CD4-positive, alpha-beta memory T cell (primary cell): Measurements from ENCODE around the gene SF3A1. TPM values are rescaled to one million over a fixed set of nuclear protein-coding genes. Genes with fewer than 3 reads are reported as not detected.

ENCODE experiments used
- CTCF ChIA-PET: fragments of 350-600 bp; sonication (Branson Sonifier 250); formaldehyde crosslinking; loops from one replicate; lab custom pipeline; 2021; ENCODE audit warnings: inconsistent platforms; ENCODE audit not compliant: partially characterized antibody; lab: Charles Lee
- POLR2A ChIA-PET: fragments of 350-600 bp; sonication (Branson Sonifier 250); formaldehyde crosslinking; loops from one replicate; lab custom pipeline; 2021; ENCODE audit not compliant: partially characterized antibody; lab: Charles Lee
- DNase-seq, 5 donors: peaks; one replicate each; pipeline versions ENCODE4 v3.0.0 to v3.0.0-alpha.2; 2020 to 2022; ENCODE audit warnings: mixed read lengths in 1 of 5
- H3K27ac ChIP-seq: one replicate; pipeline ENCODE4 v1.7.0; 2013; ENCODE audit warnings: low read depth, low read length
- H3K27me3 ChIP-seq: 2 replicates; pipeline ENCODE4 v1.7.0; 2013; ENCODE audit warnings: mild to moderate bottlenecking, low read length, moderate library complexity; ENCODE audit not compliant: insufficient read depth
- H3K36me3 ChIP-seq: 2 replicates; pipeline ENCODE4 v1.7.0; 2013; ENCODE audit warnings: mild to moderate bottlenecking, low read length, moderate library complexity; ENCODE audit not compliant: insufficient read depth
- H3K4me1 ChIP-seq: 2 replicates; pipeline ENCODE4 v1.7.0; 2013; ENCODE audit warnings: mild to moderate bottlenecking, low read length, moderate library complexity; ENCODE audit not compliant: insufficient read depth
- H3K4me3 ChIP-seq, 2 donors: one replicate each; pipeline ENCODE4 v1.7.0; 2013; ENCODE audit warnings: low read length in 2 of 2, mild to moderate bottlenecking in 1 of 2
- H3K9me3 ChIP-seq, 2 donors: one replicate each; pipeline ENCODE4 v1.7.0; 2013; ENCODE audit warnings: low read length in 2 of 2, control low read depth in 1 of 2; ENCODE audit not compliant: control insufficient read depth in 1 of 2
- H3K27ac Mint-ChIP-seq, 7 donors: one replicate each; pipeline ENCODE4 v1.8.0; 2020 to 2021; ENCODE audit warnings: mixed read lengths in 7 of 7, mild to moderate bottlenecking in 6 of 7, inconsistent platforms in 3 of 7, moderate library complexity in 3 of 7
- H3K27me3 Mint-ChIP-seq, 2 donors: one replicate each; pipeline ENCODE4 v1.8.0; 2020 to 2021; ENCODE audit warnings: mixed read lengths in 2 of 2
- H3K36me3 Mint-ChIP-seq, 2 donors: one replicate each; pipeline ENCODE4 v1.8.0; 2020 to 2021; ENCODE audit warnings: mixed read lengths in 2 of 2, inconsistent platforms in 1 of 2, mild to moderate bottlenecking in 1 of 2
- H3K4me1 Mint-ChIP-seq, 4 donors: one replicate each; pipeline ENCODE4 v1.8.0; 2020 to 2021; ENCODE audit warnings: mixed read lengths in 4 of 4, mild to moderate bottlenecking in 1 of 4
- H3K4me3 Mint-ChIP-seq, 8 donors: one replicate each; pipeline ENCODE4 v1.8.0; 2020 to 2021; ENCODE audit warnings: mixed read lengths in 8 of 8, mild to moderate bottlenecking in 7 of 8, moderate library complexity in 6 of 8, inconsistent platforms in 3 of 8
- H3K9me3 Mint-ChIP-seq, 8 donors: one replicate each; pipeline ENCODE4 v1.8.0; 2020 to 2021; ENCODE audit warnings: mixed read lengths in 8 of 8, mild to moderate bottlenecking in 5 of 8, inconsistent platforms in 3 of 8, moderate library complexity in 1 of 8
- intact Hi-C: fragments of 100-400 bp; cut with micrococcal nuclease; formaldehyde crosslinking; loops from one replicate; pipeline ENCODE4 v1.15.1; 2023
- polyA plus RNA-seq, 2 donors: library from polyadenylated mRNA; unstranded; fragments of 300-500 nt; fragmentation: Illumina TruSeq; gene quantifications; one replicate each; pipeline ENCODE4 v1.2.3, GENCODE V29; 2021
- total RNA-seq, 2 experiments: library from RNA; stranded (reverse); gene quantifications; one replicate each; pipeline ENCODE4 v1.2.3, GENCODE V29; 2021

Gene SF3A1
- total and polyA plus RNA-seq, 4 experiments from 2014 or later = 44.0 to 301 (median 217) TPM

DNA sequence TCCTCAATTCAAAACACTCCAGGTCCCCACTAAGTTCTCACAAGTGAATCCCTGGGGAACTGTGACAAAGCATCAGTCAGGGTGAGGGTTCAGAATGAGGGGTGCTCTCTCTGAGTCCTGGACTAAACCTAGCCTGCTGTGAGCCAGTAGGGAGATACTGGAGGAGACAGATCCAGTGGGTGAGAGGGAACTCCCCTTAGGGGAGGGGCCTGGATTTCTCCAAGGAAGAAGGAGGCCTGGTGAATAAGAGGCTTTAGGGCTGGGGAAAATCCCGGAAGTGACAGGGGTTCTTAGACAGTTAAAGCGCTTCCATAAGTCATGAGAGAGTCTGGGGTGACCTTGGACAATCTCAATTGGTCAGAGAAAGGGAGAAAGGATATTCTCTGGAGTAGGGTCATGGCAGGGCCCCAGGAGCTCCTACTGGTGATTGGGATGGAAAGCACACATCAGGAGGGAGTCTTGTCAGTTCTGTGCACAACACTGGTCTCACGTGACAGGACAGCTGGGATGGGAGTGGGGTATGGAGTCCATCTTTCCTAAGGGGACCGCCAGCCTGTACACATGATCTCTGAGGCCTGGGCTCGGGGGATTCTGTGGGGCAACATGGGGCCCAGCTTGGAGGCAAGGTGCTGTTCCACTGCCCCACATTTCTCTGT is 31.5 kb downstream of the SF3A1 start:
- CTCF ChIA-PET = interaction anchor here (1.1 to 11.2 kb wide), 7 partner anchors 10 to 99 kb away, joined by 3 to 115 read pairs (median 4); partner anchors contain the start of gene CASTOR1
- peaks cover 66% of the 10 kb centered on the region for H3K4me1 ChIP-seq
- Mint-ChIP-seq H3K27me3 (no peaks in the 10 kb centered on the region), H3K4me1 (peaks cover 49 to 70% (median 58%) of the 10 kb centered on the region in 4 donors), H3K36me3 (peaks cover 18 to 44% of the 10 kb centered on the region in 2 donors), H3K4me3 (peak overlapping the region; percentile 90 to 95 (median 93)), H3K27ac (peak overlapping the region; percentile 81 to 95 (median 89)), H3K9me3 (no peaks in the 10 kb centered on the region)
- peaks cover 8% of the 10 kb centered on the region for H3K36me3 ChIP-seq
- H3K4me3 ChIP-seq = peak overlapping the region; percentile 76 to 78
- H3K27ac ChIP-seq = peak overlapping the region; percentile 59
- DNase-seq = no peak
- POLR2A ChIA-PET = interaction anchor here (0.6 to 20.3 kb wide), 9 partner anchors 11 to 207 kb away, joined by 3 to 562 read pairs (median 22); partner anchors contain the start of genes CASTOR1, CCDC157 and SF3A1
- H3K27me3 ChIP-seq = no peaks in the 10 kb centered on the region
- H3K9me3 ChIP-seq = no peaks in the 10 kb centered on the region
- intact Hi-C loops = no loop called here

DNA sequence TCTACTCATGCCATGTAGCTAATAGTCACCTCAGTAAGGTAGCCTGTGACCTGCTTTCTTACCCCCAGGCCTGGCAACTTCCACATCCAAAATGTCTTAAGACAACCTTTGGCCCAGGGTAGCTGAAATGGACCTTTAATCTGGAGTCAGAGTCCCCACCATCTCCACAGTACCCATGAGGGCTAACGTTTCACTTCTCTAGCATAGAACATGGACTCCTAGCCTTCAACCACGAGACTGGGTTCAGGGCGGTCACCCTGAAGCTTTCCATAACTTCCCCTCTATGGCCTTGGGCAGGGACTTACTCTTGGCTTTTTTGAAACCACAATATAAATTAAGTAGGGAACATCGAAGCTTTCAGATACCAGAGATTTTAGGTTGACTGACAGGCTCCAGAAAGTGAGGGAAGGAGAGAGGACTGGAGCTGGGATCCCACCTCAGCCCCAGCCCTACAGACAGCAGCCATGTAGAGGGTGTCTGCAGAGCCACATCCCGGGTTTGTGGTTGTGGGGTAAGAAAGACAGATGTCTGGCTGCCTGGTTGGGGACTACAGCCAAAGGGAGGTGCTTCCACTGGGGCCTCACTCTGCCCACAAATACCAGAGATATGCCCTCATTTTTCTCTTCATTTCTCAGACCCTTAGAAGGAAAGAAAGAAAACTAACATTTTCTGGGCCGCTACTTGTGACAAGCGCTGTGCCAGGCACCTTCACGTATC is 32.5 kb downstream of the SF3A1 start:
- Histone ChIP-seq H3K27ac (peak overlapping the region; percentile 59), H3K4me1 (peaks cover 76% of the 10 kb centered on the region), H3K36me3 (peaks cover 17% of the 10 kb centered on the region), H3K9me3 (no peaks in the 10 kb centered on the region), H3K4me3 (peak overlapping the region in 1 of 2 donors; percentile 76), H3K27me3 (no peaks in the 10 kb centered on the region)
- DNase-seq = peak; percentile 42 to 68 (median 50)
- CTCF ChIA-PET = interaction anchor here (0.9 to 11.2 kb wide), 9 partner anchors 9 to 216 kb away, joined by 3 to 115 read pairs (median 4); partner anchors contain the start of gene CASTOR1
- Mint-ChIP-seq H3K4me1 (peaks cover 57 to 80% (median 68%) of the 10 kb centered on the region in 4 donors), H3K36me3 (peaks cover 25 to 50% of the 10 kb centered on the region in 2 donors), H3K27ac (peak overlapping the region; percentile 51 to 95 (median 89)), H3K4me3 (peak overlapping the region; percentile 90 to 95 (median 93)), H3K9me3 (no peaks in the 10 kb centered on the region), H3K27me3 (no peaks in the 10 kb centered on the region)
- intact Hi-C loops = loop anchor here (1.0 kb wide), 1 partner anchor 8 kb away; no protein-coding TSS in a partner anchor
- POLR2A ChIA-PET = interaction anchor here (0.8 to 20.3 kb wide), 9 partner anchors 8 to 100 kb away, joined by 3 to 562 read pairs (median 8); partner anchors contain the start of genes CASTOR1, CCDC157, RNF215 and SF3A1

DNA sequence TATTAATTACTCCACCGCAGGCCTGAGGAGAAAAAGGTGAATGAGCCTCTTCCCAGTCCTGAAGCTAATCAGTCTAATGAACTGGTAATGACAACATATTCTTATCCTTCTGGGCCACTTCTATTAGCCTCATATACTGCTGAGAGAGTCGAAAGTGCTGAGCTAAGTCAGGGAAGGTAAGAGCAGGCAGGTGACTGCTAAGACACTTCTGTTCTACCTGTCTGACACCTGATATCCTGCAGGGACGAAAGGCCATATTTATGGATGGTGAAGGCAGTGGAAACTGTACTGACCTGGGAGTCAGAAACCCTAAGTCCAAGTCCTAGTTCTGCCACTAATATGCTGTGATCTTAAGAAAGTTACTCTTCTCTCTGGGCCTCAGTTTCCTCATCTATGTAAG is 33.4 kb downstream of the SF3A1 start:
- no peak for DNase-seq
- H3K4me1 ChIP-seq = peaks cover 86% of the 10 kb centered on the region
- ChIA-PET CTCF (interaction anchor here (0.9 to 11.2 kb wide), 5 partner anchors 10 to 215 kb away, joined by 3 to 115 read pairs (median 4); partner anchors contain the start of gene CASTOR1), POLR2A (interaction anchor here (1.2 to 20.3 kb wide), 6 partner anchors 9 to 56 kb away, joined by 3 to 562 read pairs (median 42); partner anchors contain the start of genes CASTOR1, CCDC157 and SF3A1)
- no peaks in the 10 kb centered on the region for H3K9me3 ChIP-seq
- Mint-ChIP-seq H3K27ac (peak overlapping the region; percentile 41 to 92 (median 74)), H3K36me3 (peaks cover 32 to 58% of the 10 kb centered on the region in 2 donors), H3K4me3 (peak overlapping the region; percentile 41 to 95 (median 93)), H3K4me1 (peaks cover 66 to 89% (median 77%) of the 10 kb centered on the region in 4 donors), H3K27me3 (no peaks in the 10 kb centered on the region), H3K9me3 (no peaks in the 10 kb centered on the region)
- no peak overlapping the region for H3K27ac ChIP-seq
- no peaks in the 10 kb centered on the region for H3K27me3 ChIP-seq
- intact Hi-C loops = no loop called here
- H3K4me3 ChIP-seq = no peak overlapping the region
- peaks cover 17% of the 10 kb centered on the region for H3K36me3 ChIP-seq

DNA sequence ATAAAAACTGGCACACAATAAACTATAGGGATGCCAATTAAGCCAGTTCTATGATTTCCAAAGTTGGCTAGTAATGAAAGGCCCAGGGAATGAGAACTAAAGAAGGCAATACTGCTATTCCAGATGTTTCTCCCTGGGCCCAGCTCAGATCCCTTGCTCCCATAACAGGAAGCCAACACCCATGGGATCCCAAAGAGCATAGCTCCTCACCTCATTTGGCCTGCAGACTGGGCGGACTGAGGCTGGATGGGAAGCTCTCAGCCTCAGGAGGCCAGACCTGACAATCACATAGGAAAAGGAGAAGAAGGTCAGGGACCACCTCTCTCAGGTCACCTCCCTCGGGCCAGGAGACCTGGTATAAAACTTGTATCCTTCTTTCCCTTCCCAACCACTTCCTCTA is 35.2 kb downstream of the SF3A1 start:
- Histone ChIP-seq H3K9me3 (no peaks in the 10 kb centered on the region), H3K4me3 (no peak overlapping the region), H3K27ac (no peak overlapping the region), H3K36me3 (peaks cover 17% of the 10 kb centered on the region), H3K4me1 (peaks cover 94% of the 10 kb centered on the region), H3K27me3 (no peaks in the 10 kb centered on the region)
- Mint-ChIP-seq H3K4me3 (peak overlapping the region in 6 of 8 donors; percentile 12 to 67 (median 50)), H3K27ac (peak overlapping the region; percentile 48 to 87 (median 84)), H3K9me3 (no peaks in the 10 kb centered on the region), H3K4me1 (peaks cover 70 to 94% (median 82%) of the 10 kb centered on the region in 4 donors), H3K36me3 (peaks cover 37 to 66% of the 10 kb centered on the region in 2 donors), H3K27me3 (no peaks in the 10 kb centered on the region)
- no peak for DNase-seq
- POLR2A ChIA-PET = interaction anchor here (1.2 to 20.3 kb wide), 4 partner anchors 9 to 35 kb away, joined by 3 to 562 read pairs (median 124); partner anchors contain the start of genes CASTOR1, CCDC157 and SF3A1
- intact Hi-C loops = no loop called here
- CTCF ChIA-PET = interaction anchor here (0.7 to 1.0 kb wide), 2 partner anchors 19 to 33 kb away, joined by 3 to 5 read pairs; partner anchors contain the start of gene CASTOR1

DNA sequence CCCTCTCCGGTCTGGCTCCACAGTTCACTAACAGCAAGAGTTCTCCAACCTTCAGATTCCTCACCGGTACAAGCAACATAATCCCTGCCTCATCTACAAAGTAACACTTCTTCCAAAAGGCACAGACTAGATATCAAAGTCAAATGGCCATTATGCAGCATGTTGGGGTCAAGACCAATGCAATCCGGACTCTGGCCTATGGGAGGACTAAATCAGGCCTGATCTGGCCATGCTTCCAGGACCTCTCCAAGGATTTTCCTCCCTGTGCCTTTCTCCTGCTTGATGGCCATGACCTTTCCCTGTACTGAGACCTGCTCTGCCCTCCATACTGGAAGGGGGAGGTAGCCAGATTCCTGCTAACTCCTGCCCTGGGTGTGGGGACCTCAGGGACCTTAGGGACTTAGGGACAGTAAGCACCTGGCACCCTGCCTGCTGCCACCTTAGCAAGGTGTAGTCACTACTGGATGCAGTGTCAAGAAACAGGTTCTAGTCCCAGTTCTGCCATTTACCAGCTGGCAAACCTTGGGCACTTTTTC is 36.6 kb downstream of the SF3A1 start:
- Histone ChIP-seq H3K27ac (peak overlapping the region; percentile 3), H3K9me3 (no peaks in the 10 kb centered on the region), H3K36me3 (peaks cover 17% of the 10 kb centered on the region), H3K27me3 (no peaks in the 10 kb centered on the region), H3K4me1 (peaks cover 100% of the 10 kb centered on the region), H3K4me3 (no peak overlapping the region)
- no peaks in the 10 kb centered on the region for H3K9me3 Mint-ChIP-seq
- H3K27ac Mint-ChIP-seq = peak overlapping the region; percentile 42 to 87 (median 79)
- intact Hi-C loops = no loop called here
- no peaks in the 10 kb centered on the region for H3K27me3 Mint-ChIP-seq
- H3K36me3 Mint-ChIP-seq = peaks cover 45 to 68% of the 10 kb centered on the region in 2 donors
- H3K4me3 Mint-ChIP-seq = peak overlapping the region in 4 of 8 donors; percentile 17 to 73 (median 61)
- ChIA-PET POLR2A (interaction anchor here (0.9 to 20.3 kb wide), 4 partner anchors 13 to 37 kb away, joined by 4 to 562 read pairs (median 124); partner anchors contain the start of genes CASTOR1, CCDC157 and SF3A1), CTCF (interaction anchor here (1.4 to 19.0 kb wide), 3 partner anchors 13 to 65 kb away, joined by 4 to 218 read pairs (median 5); partner anchors contain the start of gene CASTOR1)
- DNase-seq = no peak
- peaks cover 77 to 99% (median 87%) of the 10 kb centered on the region in 4 donors for H3K4me1 Mint-ChIP-seq

DNA sequence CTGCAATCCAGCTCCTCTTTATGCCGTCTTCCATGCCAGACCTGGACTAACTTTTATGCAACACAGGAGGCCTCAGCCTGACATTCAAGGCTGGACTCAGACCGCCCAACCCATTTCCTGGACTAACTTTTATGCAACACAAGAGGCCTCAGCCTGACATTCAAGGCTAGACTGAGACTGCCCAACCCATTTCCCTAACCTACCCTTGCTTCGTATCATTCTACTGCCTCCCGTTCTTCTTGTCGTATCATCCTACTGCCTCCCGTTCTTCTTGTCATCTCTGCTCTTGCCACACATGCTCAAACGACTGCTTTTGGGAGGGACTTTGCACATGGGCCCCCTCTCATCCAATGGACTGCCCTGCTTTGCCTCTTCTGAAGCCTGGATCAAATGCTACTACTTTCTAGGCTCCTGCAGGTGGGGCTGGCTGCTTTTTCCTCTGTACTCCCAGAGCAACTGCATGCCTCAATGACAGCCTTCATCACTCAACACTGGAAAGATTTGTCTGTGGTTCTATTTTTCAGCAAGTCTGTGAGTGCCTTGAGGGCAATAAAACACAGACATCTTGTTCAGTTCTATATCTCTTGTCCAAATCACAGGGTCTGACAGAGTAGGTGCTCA is 37.8 kb downstream of the SF3A1 start:
- H3K27ac ChIP-seq = no peak overlapping the region
- no peak overlapping the region for H3K4me3 ChIP-seq
- DNase-seq = no peak
- Mint-ChIP-seq H3K36me3 (peaks cover 42 to 63% of the 10 kb centered on the region in 2 donors), H3K9me3 (no peaks in the 10 kb centered on the region), H3K27ac (peak overlapping the region; percentile 67 to 92 (median 90)), H3K4me1 (peaks cover 74 to 99% (median 85%) of the 10 kb centered on the region in 4 donors), H3K27me3 (no peaks in the 10 kb centered on the region), H3K4me3 (peak overlapping the region in 7 of 8 donors; percentile 19 to 77 (median 67))
- peaks cover 17% of the 10 kb centered on the region for H3K36me3 ChIP-seq
- no peaks in the 10 kb centered on the region for H3K9me3 ChIP-seq
- ChIA-PET CTCF (interaction anchor here (1.0 to 19.0 kb wide), 4 partner anchors 12 to 72 kb away, joined by 3 to 218 read pairs (median 4); partner anchors contain the start of gene CASTOR1), POLR2A (interaction anchor here (0.8 to 20.3 kb wide), 5 partner anchors 11 to 38 kb away, joined by 4 to 562 read pairs (median 56); partner anchors contain the start of genes CASTOR1, CCDC157 and SF3A1)
- no peaks in the 10 kb centered on the region for H3K27me3 ChIP-seq
- H3K4me1 ChIP-seq = peaks cover 100% of the 10 kb centered on the region
- intact Hi-C loops = no loop called here
